Measurements from ENCODE around the gene MAP4K4. TPM values are rescaled to one million over a fixed set of nuclear protein-coding genes. Genes with fewer than 3 reads are reported as not detected.

The MAP4K4 gene
- total RNA-seq, 1 donor from 2014 or later = 232 TPM

DNA sequence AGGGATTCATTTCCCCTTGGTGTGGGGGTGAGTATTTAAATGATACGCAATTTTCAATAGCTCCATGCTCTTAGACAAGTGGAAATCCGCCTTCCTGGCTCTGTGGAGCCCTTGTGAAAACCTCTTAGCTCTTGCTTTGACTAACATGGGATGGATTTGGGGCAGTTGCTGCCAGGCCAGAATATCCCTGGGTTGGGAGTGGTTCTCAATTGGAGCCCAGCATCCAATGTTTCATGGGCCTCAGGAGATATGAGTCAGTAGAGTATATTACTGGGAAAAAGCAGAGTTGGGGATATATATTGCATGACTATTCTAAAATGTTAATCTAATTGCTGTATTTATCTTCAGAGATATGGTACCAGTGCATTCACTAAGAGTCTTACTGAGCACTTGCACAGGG lies 189.8 kb downstream of the MAP4K4 start:
- TF ChIP-seq, protein P1, sequence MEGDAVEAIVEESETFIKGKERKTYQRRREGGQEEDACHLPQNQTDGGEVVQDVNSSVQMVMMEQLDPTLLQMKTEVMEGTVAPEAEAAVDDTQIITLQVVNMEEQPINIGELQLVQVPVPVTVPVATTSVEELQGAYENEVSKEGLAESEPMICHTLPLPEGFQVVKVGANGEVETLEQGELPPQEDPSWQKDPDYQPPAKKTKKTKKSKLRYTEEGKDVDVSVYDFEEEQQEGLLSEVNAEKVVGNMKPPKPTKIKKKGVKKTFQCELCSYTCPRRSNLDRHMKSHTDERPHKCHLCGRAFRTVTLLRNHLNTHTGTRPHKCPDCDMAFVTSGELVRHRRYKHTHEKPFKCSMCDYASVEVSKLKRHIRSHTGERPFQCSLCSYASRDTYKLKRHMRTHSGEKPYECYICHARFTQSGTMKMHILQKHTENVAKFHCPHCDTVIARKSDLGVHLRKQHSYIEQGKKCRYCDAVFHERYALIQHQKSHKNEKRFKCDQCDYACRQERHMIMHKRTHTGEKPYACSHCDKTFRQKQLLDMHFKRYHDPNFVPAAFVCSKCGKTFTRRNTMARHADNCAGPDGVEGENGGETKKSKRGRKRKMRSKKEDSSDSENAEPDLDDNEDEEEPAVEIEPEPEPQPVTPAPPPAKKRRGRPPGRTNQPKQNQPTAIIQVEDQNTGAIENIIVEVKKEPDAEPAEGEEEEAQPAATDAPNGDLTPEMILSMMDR (IDR thresholded peaks at IDR 0.05) = no peak
- Mint-ChIP-seq H3K27me3 (no peaks in the 10 kb centered on the region), H3K27ac (no peak overlapping the region), H3K36me3 (ENCODE audit: low read depth) (peaks cover 90% of the 10 kb centered on the region), H3K9me3 (no peaks in the 10 kb centered on the region), H3K4me1 (peaks cover 11% of the 10 kb centered on the region), H3K4me3 (no peak overlapping the region)
- DNase-seq (no peak), ATAC-seq (ENCODE audit: low read depth) (no peak)
- ChIA-PET POLR2A (no interaction called here), CTCF (no interaction called here)
- intact Hi-C loops (cut with micrococcal nuclease) = loop anchor here (10.0 kb wide), 2 partner anchors 107 to 467 kb away; partner anchors contain the start of genes IL18R1 and IL1R2

DNA sequence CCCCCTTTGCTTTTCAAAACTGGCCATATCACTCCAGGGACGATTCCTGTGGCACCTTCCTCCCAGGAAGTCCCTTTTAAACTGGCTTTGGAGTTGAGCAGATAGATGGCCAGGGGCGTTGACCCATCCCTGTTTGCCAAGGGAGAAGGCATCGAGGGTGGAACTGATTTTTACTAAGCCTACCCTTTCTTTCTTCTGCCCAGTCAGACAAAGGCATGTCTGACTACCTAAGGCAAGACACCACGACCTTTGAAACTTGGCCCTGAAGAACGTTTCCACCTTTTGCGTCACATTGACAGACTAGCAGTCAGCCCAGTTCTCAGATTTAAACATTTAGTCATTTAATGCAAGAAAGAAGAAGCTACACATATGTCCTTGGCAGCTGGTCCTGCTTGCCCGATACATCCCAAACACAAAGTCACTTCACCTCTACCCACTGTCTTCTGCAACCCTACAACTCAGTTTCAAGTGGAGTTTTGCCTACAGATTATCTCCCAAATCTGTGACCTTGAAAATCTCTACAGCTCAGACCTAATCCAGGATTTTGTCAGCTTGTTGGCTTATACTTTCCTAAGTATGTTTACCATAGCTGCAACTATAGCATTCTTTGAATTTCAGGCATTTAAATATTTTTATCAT lies 192.1 kb downstream of the MAP4K4 start:
- intact Hi-C loops (cut with micrococcal nuclease) = loop anchor here (10.0 kb wide), 2 partner anchors 105 to 465 kb away; partner anchors contain the start of genes IL18R1 and IL1R2
- DNase-seq = no peak
- CTCF ChIA-PET = no interaction called here
- no peaks in the 10 kb centered on the region for H3K9me3 Mint-ChIP-seq
- no peak overlapping the region for H3K27ac Mint-ChIP-seq
- POLR2A ChIA-PET = no interaction called here
- peaks cover 11% of the 10 kb centered on the region for H3K4me1 Mint-ChIP-seq
- peaks cover 90% of the 10 kb centered on the region for H3K36me3 Mint-ChIP-seq (ENCODE audit: low read depth)
- H3K27me3 Mint-ChIP-seq = no peaks in the 10 kb centered on the region
- no peak for ATAC-seq (ENCODE audit: low read depth)
- H3K4me3 Mint-ChIP-seq = no peak overlapping the region
- TF ChIP-seq, protein P1 (IDR thresholded peaks at IDR 0.05) = no peak

DNA sequence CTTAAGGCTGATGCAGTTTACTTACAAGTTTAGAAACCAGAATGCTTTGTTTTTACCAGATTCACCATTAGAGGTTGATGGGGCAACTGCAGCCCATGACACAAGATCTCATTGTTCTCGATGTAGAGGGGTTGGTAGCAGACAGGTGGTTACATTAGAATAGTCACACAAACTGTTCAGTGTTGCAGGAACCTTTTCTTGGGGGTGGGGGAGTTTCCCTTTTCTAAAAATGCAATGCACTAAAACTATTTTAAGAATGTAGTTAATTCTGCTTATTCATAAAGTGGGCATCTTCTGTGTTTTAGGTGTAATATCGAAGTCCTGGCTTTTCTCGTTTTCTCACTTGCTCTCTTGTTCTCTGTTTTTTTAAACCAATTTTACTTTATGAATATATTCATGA lies 194.9 kb downstream of the MAP4K4 start:
- H3K27ac Mint-ChIP-seq = no peak overlapping the region
- no peaks in the 10 kb centered on the region for H3K27me3 Mint-ChIP-seq
- intact Hi-C loops (cut with micrococcal nuclease) = no loop called here
- TF ChIP-seq, protein P1 (IDR thresholded peaks at IDR 0.05) = no peak
- ATAC-seq (ENCODE audit: low read depth) (no peak), DNase-seq (no peak)
- peaks cover 11% of the 10 kb centered on the region for H3K4me1 Mint-ChIP-seq
- H3K9me3 Mint-ChIP-seq = no peaks in the 10 kb centered on the region
- ChIA-PET CTCF (interaction anchor here (0.7 kb wide), 1 partner anchor 348 kb away, joined by 3 read pairs; no protein-coding TSS in a partner anchor), POLR2A (no interaction called here)
- no peak overlapping the region for H3K4me3 Mint-ChIP-seq
- peaks cover 81% of the 10 kb centered on the region for H3K36me3 Mint-ChIP-seq (ENCODE audit: low read depth)

DNA sequence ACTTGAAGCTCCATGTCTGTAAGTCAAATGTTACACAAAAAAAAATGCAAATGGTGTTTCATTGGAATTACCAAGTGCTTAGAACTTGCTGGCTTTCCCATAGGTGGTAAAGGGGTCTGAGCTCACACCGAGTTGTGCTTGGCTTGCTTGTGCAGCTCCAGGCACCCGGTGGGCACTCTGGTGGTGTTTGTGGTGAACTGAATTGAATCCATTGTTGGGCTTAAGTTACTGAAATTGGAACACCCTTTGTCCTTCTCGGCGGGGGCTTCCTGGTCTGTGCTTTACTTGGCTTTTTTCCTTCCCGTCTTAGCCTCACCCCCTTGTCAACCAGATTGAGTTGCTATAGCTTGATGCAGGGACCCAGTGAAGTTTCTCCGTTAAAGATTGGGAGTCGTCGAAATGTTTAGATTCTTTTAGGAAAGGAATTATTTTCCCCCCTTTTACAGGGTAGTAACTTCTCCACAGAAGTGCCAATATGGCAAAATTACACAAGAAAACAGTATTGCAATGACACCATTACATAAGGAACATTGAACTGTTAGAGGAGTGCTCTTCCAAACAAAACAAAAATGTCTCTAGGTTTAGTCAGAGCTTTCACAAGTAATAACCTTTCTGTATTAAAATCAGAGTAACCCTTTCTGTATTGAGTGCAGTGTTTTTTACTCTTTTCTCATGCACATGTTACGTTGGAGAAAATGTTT lies 196.3 kb downstream of the MAP4K4 start:
- Mint-ChIP-seq H3K9me3 (no peaks in the 10 kb centered on the region), H3K4me3 (no peak overlapping the region), H3K27ac (no peak overlapping the region), H3K4me1 (peaks cover 11% of the 10 kb centered on the region), H3K27me3 (no peaks in the 10 kb centered on the region), H3K36me3 (ENCODE audit: low read depth) (peaks cover 68% of the 10 kb centered on the region)
- ChIA-PET POLR2A (interaction anchor here (0.6 kb wide), 1 partner anchor 15 kb away, joined by 3 read pairs; no protein-coding TSS in a partner anchor), CTCF (interaction anchor here (0.7 to 1.1 kb wide), 2 partner anchors 10 to 16 kb away, joined by 3 to 4 read pairs; no protein-coding TSS in a partner anchor)
- no peak for ATAC-seq (ENCODE audit: low read depth)
- no peak for DNase-seq
- intact Hi-C loops (cut with micrococcal nuclease) = no loop called here
- TF ChIP-seq, protein P1 (IDR thresholded peaks at IDR 0.05) = no peak

DNA sequence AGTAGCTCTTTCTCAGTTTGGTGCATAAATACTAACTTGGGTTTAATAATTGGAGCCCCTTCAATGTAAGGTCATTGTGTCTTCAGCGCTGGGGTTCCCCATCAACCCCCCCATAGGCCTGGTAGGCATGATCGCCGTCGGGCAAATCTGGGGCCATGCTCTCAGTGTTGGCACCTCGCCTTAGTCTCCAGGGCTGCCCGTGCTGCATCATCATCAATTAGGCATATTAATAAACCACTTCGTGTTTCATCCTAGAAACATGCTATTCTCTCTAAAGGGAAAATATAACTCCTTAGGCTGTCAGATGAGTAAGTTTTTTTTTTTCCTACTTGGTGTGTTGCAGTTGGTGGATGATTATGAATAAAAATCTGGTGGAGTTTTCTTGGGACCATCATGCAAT lies 197.5 kb downstream of the MAP4K4 start:
- peaks cover 55% of the 10 kb centered on the region for H3K36me3 Mint-ChIP-seq (ENCODE audit: low read depth)
- H3K9me3 Mint-ChIP-seq = no peaks in the 10 kb centered on the region
- peaks cover 14% of the 10 kb centered on the region for H3K4me1 Mint-ChIP-seq
- no peak for DNase-seq
- H3K4me3 Mint-ChIP-seq = no peak overlapping the region
- no peak for ATAC-seq (ENCODE audit: low read depth)
- ChIA-PET POLR2A (no interaction called here), CTCF (interaction anchor here (1.1 kb wide), 1 partner anchor 11 kb away, joined by 4 read pairs; no protein-coding TSS in a partner anchor)
- H3K27ac Mint-ChIP-seq = no peak overlapping the region
- intact Hi-C loops (cut with micrococcal nuclease) = no loop called here
- no peaks in the 10 kb centered on the region for H3K27me3 Mint-ChIP-seq
- TF ChIP-seq, protein P1 (IDR thresholded peaks at IDR 0.05) = no peak
